ENCODE measurements around the gene HMBS. TPM values are rescaled to one million over a fixed set of nuclear protein-coding genes. Genes with fewer than 3 reads are reported as not detected.
"Not testable (repeated sequence)": the region's sequence is repeated elsewhere in the genome, so short reads cannot be mapped to it uniquely, and the experiment has no call there.

The HMBS gene
- total and polyA plus RNA-seq, 5 experiments from 2014 or later, result 6.9 to 32.7 (median 20.0) TPM

- no peak overlapping the region for H3K4me3 Mint-ChIP-seq
- H3K27me3 Mint-ChIP-seq, result no peaks in the 10 kb centered on the region
- DNase-seq, result no peak
- ATAC-seq, result no peak
- peak overlapping the region in 6 of 10 donors; percentile 3 to 72 (median 59) for H3K27ac Mint-ChIP-seq
- peaks cover 14 to 33% (median 28%) of the 10 kb centered on the region in 4 donors for H3K4me1 Mint-ChIP-seq
- peaks cover 3 to 64% (median 7%) of the 10 kb centered on the region in 3 donors for H3K36me3 Mint-ChIP-seq
- POLR2A ChIA-PET, result interaction anchor here (0.7 to 1.0 kb wide), 3 partner anchors 11 to 512 kb away, joined by 3 to 5 read pairs (median 3); no protein-coding TSS in a partner anchor
- H3K9me3 Mint-ChIP-seq, result no peaks in the 10 kb centered on the region
Observed at GRCh38 chr11:119126675-119127268, 42.1 kb downstream of the HMBS start.

GRCh38 chr11:119130662-119131061 is 46.0 kb downstream of the HMBS start:
- POLR2A ChIA-PET, result no interaction called here
- no peaks in the 10 kb centered on the region for H3K27me3 Mint-ChIP-seq
- ATAC-seq (no peak), DNase-seq (no peak)
- peak overlapping the region in 1 of 10 donors; percentile 15 for H3K27ac Mint-ChIP-seq
- no peak overlapping the region for H3K4me3 Mint-ChIP-seq
- H3K36me3 Mint-ChIP-seq, result peaks cover 3 to 78% (median 18%) of the 10 kb centered on the region in 3 donors
- no peaks in the 10 kb centered on the region for H3K9me3 Mint-ChIP-seq
- peaks cover 7 to 20% (median 10%) of the 10 kb centered on the region in 4 donors for H3K4me1 Mint-ChIP-seq

- POLR2A ChIA-PET, result interaction anchor here (1.0 kb wide), 1 partner anchor 12 kb away, joined by 4 read pairs; the partner anchor contains the start of gene HINFP
Observed at GRCh38 chr11:119134389-119134978, 49.8 kb downstream of the HMBS start.

GRCh38 chr11:119139276-119139675 is 54.6 kb downstream of the HMBS start:
- H3K4me1 Mint-ChIP-seq, ATAC-seq, DNase-seq, H3K9me3 Mint-ChIP-seq, H3K27ac Mint-ChIP-seq, H3K36me3 Mint-ChIP-seq, H3K4me3 Mint-ChIP-seq: not testable (repeated sequence)
- POLR2A ChIA-PET, result interaction anchor here (0.7 kb wide), 1 partner anchor 708 kb away, joined by 3 read pairs; no protein-coding TSS in a partner anchor
- peaks cover 5 to 11% (median 8%) of the 10 kb centered on the region in 5 donors for H3K27me3 Mint-ChIP-seq

More at GRCh38 chr11:119134389-119134978, 49.8 kb downstream of the HMBS start:
- no peaks in the 10 kb centered on the region for H3K27me3 Mint-ChIP-seq
- peak overlapping the region in 1 of 10 donors; percentile 14 for H3K27ac Mint-ChIP-seq
- DNase-seq (no peak), ATAC-seq (peak in 1 of 2 donors; percentile 35)
- no peaks in the 10 kb centered on the region for H3K9me3 Mint-ChIP-seq
- peaks cover 3 to 55% (median 17%) of the 10 kb centered on the region in 3 donors for H3K36me3 Mint-ChIP-seq
- peaks cover 0 to 8% (median 4%) of the 10 kb centered on the region in 4 donors for H3K4me1 Mint-ChIP-seq
- no peak overlapping the region for H3K4me3 Mint-ChIP-seq

Other genes with a start within 250 kb of the HMBS start
- 1 to 10 TPM; 3.2 to 3.5 TPM for gene CXCR5, start 201.0 kb upstream of the HMBS start, total RNA-seq
- gene CXCR5, start 201.0 kb upstream of the HMBS start, polyA plus RNA-seq, result under 1 TPM; 0.17 to 0.63 (median 0.29) TPM
- 100 to 1,000 TPM; 283 TPM for gene BCL9L, start 159.0 kb upstream of the HMBS start, total RNA-seq
- gene BCL9L, start 159.0 kb upstream of the HMBS start, polyA plus RNA-seq, result 1 to 10 TPM; 3.1 to 8.7 (median 4.3) TPM
- gene UPK2, start 128.6 kb upstream of the HMBS start, total RNA-seq, result under 1 TPM in 1 of 2 experiments, not detected in 1; 0.52 TPM
- gene UPK2, start 128.6 kb upstream of the HMBS start, polyA plus RNA-seq, result under 1 TPM in 1 of 3 donors, not detected in 2; 0.22 TPM
- gene FOXR1, start 113.1 kb upstream of the HMBS start, total RNA-seq, result not detected
- not detected for gene FOXR1, start 113.1 kb upstream of the HMBS start, polyA plus RNA-seq
- gene CENATAC, start 86.7 kb upstream of the HMBS start, total RNA-seq, result 100 to 1,000 TPM; 141 to 144 TPM
- 1 to 10 TPM; 6.1 to 9.1 (median 8.7) TPM for gene CENATAC, start 86.7 kb upstream of the HMBS start, polyA plus RNA-seq
- 1,000 to 10,000 TPM; 2,469 to 2,482 TPM for gene RPS25, start 66.5 kb upstream of the HMBS start, total RNA-seq
- 1,000 to 10,000 TPM; 5,252 to 6,742 (median 6,279) TPM for gene RPS25, start 66.5 kb upstream of the HMBS start, polyA plus RNA-seq
- gene TRAPPC4, start 66.1 kb upstream of the HMBS start, total RNA-seq, result 100 to 1,000 TPM; 100 to 109 TPM
- gene TRAPPC4, start 66.1 kb upstream of the HMBS start, polyA plus RNA-seq, result 10 to 100 TPM; 73.0 to 97.6 (median 86.1) TPM
- 10 to 100 TPM; 15.3 to 17.1 TPM for gene SLC37A4, start 54.0 kb upstream of the HMBS start, total RNA-seq
- 10 to 100 TPM in 2 of 3 donors, 1 to 10 TPM in 1; 9.7 to 12.8 (median 12.1) TPM for gene SLC37A4, start 54.0 kb upstream of the HMBS start, polyA plus RNA-seq
- 10 to 100 TPM; 65.1 to 69.6 TPM for gene HYOU1, start 27.7 kb upstream of the HMBS start, total RNA-seq
- gene HYOU1, start 27.7 kb upstream of the HMBS start, polyA plus RNA-seq, result 10 to 100 TPM; 14.1 to 17.1 (median 15.8) TPM
- 10 to 100 TPM; 63.3 to 68.0 TPM for gene VPS11, start 17.1 kb upstream of the HMBS start, total RNA-seq
- 10 to 100 TPM; 43.2 to 58.4 (median 44.8) TPM for gene VPS11, start 17.1 kb upstream of the HMBS start, polyA plus RNA-seq
- gene DPAGT1, start 17.0 kb downstream of the HMBS start, total RNA-seq, result 10 to 100 TPM; 29.0 to 37.5 TPM
- 10 to 100 TPM; 28.7 to 30.8 (median 29.0) TPM for gene DPAGT1, start 17.0 kb downstream of the HMBS start, polyA plus RNA-seq
- 10 to 100 TPM; 27.0 to 27.8 TPM for gene C2CD2L, start 22.5 kb downstream of the HMBS start, total RNA-seq
- gene C2CD2L, start 22.5 kb downstream of the HMBS start, polyA plus RNA-seq, result 1 to 10 TPM; 3.4 to 10.0 (median 4.0) TPM
- 10 to 100 TPM; 66.0 to 68.6 TPM for gene HINFP, start 36.7 kb downstream of the HMBS start, total RNA-seq
- gene HINFP, start 36.7 kb downstream of the HMBS start, polyA plus RNA-seq, result 10 to 100 TPM in 1 of 3 donors, 1 to 10 TPM in 2; 7.3 to 24.9 (median 7.5) TPM
- gene ABCG4, start 64.2 kb downstream of the HMBS start, total RNA-seq, result not detected
- not detected for gene ABCG4, start 64.2 kb downstream of the HMBS start, polyA plus RNA-seq
- 10 to 100 TPM; 10.3 to 10.5 TPM for gene NLRX1, start 83.8 kb downstream of the HMBS start, total RNA-seq
- 10 to 100 TPM in 1 of 3 donors, 1 to 10 TPM in 2; 4.0 to 10.9 (median 7.1) TPM for gene NLRX1, start 83.8 kb downstream of the HMBS start, polyA plus RNA-seq
- under 1 TPM; 0.42 to 0.55 TPM for gene NHERF4, start 100.6 kb downstream of the HMBS start, total RNA-seq
- not detected for gene NHERF4, start 100.6 kb downstream of the HMBS start, polyA plus RNA-seq
- gene CBL, start 121.5 kb downstream of the HMBS start, total RNA-seq, result 10 to 100 TPM; 46.9 to 51.6 TPM
- 10 to 100 TPM; 11.5 to 16.1 (median 12.2) TPM for gene CBL, start 121.5 kb downstream of the HMBS start, polyA plus RNA-seq
- gene MCAM, start 232.2 kb downstream of the HMBS start, total RNA-seq, result under 1 TPM; 0.33 to 0.55 TPM
- gene MCAM, start 232.2 kb downstream of the HMBS start, polyA plus RNA-seq, result 1 to 10 TPM in 1 of 3 donors, under 1 TPM in 2; 0.35 to 1.2 (median 0.65) TPM
- 10 to 100 TPM; 19.8 to 21.1 TPM for gene RNF26, start 249.6 kb downstream of the HMBS start, total RNA-seq
- 10 to 100 TPM; 37.0 to 45.9 (median 39.6) TPM for gene RNF26, start 249.6 kb downstream of the HMBS start, polyA plus RNA-seq